ENCODE data around the gene METTL24.

METTL24 gene

DNA sequence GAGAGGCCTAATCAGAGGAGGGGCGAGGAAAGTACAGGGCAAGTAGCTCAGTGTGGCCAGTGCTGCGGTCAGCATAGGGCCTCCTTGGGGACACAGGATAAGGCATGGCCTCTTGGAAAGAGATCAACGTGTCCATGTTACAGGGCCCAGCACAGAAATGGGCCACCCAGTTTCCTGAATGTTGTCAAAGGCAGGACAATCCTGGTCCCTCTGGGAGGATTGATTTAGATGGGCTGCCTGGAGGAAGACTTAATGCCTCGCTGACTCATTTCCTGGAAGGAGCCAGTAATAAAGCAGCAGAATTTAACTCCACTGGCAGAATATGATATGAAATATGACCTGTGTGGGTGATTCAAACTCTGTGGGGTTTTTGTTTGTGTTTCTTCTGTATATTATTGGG is 40.6 kb upstream of the METTL24 start (continued):
- TF ChIP-seq ESRRG (CRISPR knock-in tag; IDR thresholded peaks at IDR 0.05) = no peak

DNA sequence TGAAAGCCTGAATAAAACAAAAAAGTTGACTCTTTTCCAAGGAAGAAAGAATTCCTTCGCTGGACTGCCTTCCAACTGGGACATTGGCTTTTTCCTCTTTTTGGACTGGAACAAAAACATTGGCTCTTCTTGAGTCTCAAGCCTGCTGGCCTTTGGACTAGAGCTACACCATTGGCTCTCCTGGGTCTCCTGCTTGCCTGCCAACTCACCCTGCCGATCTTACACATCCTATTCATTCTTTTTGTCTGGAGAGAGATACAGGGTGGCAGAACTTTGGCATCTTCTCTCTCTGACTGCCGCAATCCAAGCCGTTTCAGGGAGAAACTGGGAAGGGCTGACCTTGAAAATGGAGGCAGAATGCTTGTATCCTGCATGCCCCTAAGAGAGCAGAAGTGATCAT is 37.1 kb upstream of the METTL24 start:
- TF ChIP-seq ZNF8 (CRISPR knock-in tag; IDR thresholded peaks at IDR 0.05) (no peak), GLIS3 (CRISPR knock-in tag; IDR thresholded peaks at IDR 0.05) (no peak), ISL1 (CRISPR knock-in tag; IDR thresholded peaks at IDR 0.05) (no peak), CSDC2 (CRISPR knock-in tag; IDR thresholded peaks at IDR 0.05) (no peak), TCF4 (CRISPR knock-in tag; IDR thresholded peaks at IDR 0.05; ENCODE audit: borderline replicate concordance) (no peak), ARNTL (CRISPR knock-in tag; IDR thresholded peaks at IDR 0.05; ENCODE audit: borderline replicate concordance, low read depth) (no peak), BACH2 (CRISPR knock-in tag; IDR thresholded peaks at IDR 0.05; ENCODE audit: borderline replicate concordance) (no peak), ZC3H10 (CRISPR knock-in tag; IDR thresholded peaks at IDR 0.05) (no peak), PPARA (CRISPR knock-in tag; IDR thresholded peaks at IDR 0.05; ENCODE audit: borderline replicate concordance) (no peak)
- TF ChIP-seq, protein P1, sequence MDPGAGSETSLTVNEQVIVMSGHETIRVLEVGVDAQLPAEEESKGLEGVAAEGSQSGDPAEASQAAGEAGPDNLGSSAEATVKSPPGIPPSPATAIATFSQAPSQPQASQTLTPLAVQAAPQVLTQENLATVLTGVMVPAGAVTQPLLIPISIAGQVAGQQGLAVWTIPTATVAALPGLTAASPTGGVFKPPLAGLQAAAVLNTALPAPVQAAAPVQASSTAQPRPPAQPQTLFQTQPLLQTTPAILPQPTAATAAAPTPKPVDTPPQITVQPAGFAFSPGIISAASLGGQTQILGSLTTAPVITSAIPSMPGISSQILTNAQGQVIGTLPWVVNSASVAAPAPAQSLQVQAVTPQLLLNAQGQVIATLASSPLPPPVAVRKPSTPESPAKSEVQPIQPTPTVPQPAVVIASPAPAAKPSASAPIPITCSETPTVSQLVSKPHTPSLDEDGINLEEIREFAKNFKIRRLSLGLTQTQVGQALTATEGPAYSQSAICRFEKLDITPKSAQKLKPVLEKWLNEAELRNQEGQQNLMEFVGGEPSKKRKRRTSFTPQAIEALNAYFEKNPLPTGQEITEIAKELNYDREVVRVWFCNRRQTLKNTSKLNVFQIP (CRISPR knock-in tag; IDR thresholded peaks at IDR 0.05; ENCODE audit: borderline replicate concordance, low read depth) = no peak
- TF ChIP-seq, protein P2, sequence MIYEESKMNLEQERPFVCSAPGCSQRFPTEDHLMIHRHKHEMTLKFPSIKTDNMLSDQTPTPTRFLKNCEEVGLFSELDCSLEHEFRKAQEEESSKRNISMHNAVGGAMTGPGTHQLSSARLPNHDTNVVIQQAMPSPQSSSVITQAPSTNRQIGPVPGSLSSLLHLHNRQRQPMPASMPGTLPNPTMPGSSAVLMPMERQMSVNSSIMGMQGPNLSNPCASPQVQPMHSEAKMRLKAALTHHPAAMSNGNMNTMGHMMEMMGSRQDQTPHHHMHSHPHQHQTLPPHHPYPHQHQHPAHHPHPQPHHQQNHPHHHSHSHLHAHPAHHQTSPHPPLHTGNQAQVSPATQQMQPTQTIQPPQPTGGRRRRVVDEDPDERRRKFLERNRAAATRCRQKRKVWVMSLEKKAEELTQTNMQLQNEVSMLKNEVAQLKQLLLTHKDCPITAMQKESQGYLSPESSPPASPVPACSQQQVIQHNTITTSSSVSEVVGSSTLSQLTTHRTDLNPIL (CRISPR knock-in tag; IDR thresholded peaks at IDR 0.05; ENCODE audit: low read depth) = no peak
- TF ChIP-seq, protein P3, sequence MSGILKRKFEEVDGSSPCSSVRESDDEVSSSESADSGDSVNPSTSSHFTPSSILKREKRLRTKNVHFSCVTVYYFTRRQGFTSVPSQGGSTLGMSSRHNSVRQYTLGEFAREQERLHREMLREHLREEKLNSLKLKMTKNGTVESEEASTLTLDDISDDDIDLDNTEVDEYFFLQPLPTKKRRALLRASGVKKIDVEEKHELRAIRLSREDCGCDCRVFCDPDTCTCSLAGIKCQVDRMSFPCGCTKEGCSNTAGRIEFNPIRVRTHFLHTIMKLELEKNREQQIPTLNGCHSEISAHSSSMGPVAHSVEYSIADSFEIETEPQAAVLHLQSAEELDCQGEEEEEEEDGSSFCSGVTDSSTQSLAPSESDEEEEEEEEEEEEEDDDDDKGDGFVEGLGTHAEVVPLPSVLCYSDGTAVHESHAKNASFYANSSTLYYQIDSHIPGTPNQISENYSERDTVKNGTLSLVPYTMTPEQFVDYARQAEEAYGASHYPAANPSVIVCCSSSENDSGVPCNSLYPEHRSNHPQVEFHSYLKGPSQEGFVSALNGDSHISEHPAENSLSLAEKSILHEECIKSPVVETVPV (CRISPR knock-in tag; IDR thresholded peaks at IDR 0.05) = no peak

DNA sequence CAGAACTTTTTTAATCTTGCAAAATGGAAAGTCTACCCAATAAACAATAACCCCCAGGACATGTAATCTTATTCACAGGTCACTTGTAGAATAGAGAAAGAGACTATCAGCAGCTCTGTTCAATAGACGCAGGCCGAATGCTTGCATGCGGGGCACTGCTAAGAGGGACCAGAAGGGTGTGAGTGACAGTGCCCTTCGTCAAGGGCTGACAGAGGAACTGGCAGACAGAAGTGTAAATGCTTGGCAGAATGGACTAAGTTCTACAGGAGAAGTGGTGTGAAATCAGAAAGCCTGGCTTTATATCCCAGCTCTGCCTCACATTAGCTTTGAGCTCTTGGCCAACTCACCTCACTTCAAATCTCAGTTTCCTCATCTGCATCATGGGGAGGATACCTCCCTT is 36.3 kb upstream of the METTL24 start:
- no peak for TF ChIP-seq GLIS3 (CRISPR knock-in tag; IDR thresholded peaks at IDR 0.05)
- TF ChIP-seq, protein P3 (CRISPR knock-in tag; IDR thresholded peaks at IDR 0.05) = no peak
- ATAC-seq = no peak

More for the DNA sequence above, 37.1 kb upstream of the METTL24 start:
- ATAC-seq = no peak

DNA sequence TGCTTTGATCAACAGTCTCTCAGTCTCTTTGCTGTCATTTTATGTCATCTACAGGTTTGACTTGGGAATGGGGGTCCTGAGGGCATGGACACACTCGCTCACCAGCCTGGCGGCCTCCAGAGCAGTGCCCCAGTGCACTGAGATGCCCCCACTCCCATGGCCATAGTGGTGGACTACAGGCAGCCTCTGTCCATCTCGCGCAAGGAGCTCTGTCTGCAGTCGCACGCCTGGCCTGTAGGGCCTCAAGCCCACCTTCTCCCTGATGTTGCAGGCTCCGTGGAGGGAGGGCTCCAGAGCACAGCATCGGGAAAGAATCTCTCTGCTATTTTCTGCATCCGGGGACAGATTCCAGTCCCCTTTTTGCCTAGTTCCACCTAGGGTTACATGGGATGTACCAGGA is 34.6 kb upstream of the METTL24 start:
- TF ChIP-seq ISL1 (CRISPR knock-in tag; IDR thresholded peaks at IDR 0.05) (no peak), BACH2 (CRISPR knock-in tag; IDR thresholded peaks at IDR 0.05; ENCODE audit: borderline replicate concordance) (no peak), TOX (CRISPR knock-in tag; IDR thresholded peaks at IDR 0.05; ENCODE audit: borderline replicate concordance) (no peak), ZNF70 (CRISPR knock-in tag; IDR thresholded peaks at IDR 0.05) (no peak), ZFP3 (CRISPR knock-in tag; IDR thresholded peaks at IDR 0.05) (no peak), ZC3H10 (CRISPR knock-in tag; IDR thresholded peaks at IDR 0.05) (no peak), TCF4 (CRISPR knock-in tag; IDR thresholded peaks at IDR 0.05; ENCODE audit: borderline replicate concordance) (no peak), OSR1 (CRISPR knock-in tag; IDR thresholded peaks at IDR 0.05) (no peak), PPARA (CRISPR knock-in tag; IDR thresholded peaks at IDR 0.05; ENCODE audit: borderline replicate concordance) (no peak), CSDC2 (CRISPR knock-in tag; IDR thresholded peaks at IDR 0.05) (no peak), ZNF8 (CRISPR knock-in tag; IDR thresholded peaks at IDR 0.05) (no peak)
- TF ChIP-seq, protein P4, sequence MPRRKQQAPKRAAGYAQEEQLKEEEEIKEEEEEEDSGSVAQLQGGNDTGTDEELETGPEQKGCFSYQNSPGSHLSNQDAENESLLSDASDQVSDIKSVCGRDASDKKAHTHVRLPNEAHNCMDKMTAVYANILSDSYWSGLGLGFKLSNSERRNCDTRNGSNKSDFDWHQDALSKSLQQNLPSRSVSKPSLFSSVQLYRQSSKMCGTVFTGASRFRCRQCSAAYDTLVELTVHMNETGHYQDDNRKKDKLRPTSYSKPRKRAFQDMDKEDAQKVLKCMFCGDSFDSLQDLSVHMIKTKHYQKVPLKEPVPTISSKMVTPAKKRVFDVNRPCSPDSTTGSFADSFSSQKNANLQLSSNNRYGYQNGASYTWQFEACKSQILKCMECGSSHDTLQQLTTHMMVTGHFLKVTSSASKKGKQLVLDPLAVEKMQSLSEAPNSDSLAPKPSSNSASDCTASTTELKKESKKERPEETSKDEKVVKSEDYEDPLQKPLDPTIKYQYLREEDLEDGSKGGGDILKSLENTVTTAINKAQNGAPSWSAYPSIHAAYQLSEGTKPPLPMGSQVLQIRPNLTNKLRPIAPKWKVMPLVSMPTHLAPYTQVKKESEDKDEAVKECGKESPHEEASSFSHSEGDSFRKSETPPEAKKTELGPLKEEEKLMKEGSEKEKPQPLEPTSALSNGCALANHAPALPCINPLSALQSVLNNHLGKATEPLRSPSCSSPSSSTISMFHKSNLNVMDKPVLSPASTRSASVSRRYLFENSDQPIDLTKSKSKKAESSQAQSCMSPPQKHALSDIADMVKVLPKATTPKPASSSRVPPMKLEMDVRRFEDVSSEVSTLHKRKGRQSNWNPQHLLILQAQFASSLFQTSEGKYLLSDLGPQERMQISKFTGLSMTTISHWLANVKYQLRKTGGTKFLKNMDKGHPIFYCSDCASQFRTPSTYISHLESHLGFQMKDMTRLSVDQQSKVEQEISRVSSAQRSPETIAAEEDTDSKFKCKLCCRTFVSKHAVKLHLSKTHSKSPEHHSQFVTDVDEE (CRISPR knock-in tag; IDR thresholded peaks at IDR 0.05) = no peak

More for the DNA sequence above, 34.6 kb upstream of the METTL24 start:
- no peak for ATAC-seq

Measured in SK-N-SH treated with all-trans-retinoic acid at 6 μM for 48 hours (cell line).